Caco-2 (cell line): ENCODE data around the gene KLHL40. TPM values are rescaled to one million over a fixed set of nuclear protein-coding genes. Genes with fewer than 3 reads are reported as not detected.

Experiments used
- Bru-seq: library from RNA; stranded (reverse); fragments of 400-500 nt; gene quantifications from one replicate; lab custom pipeline; 2021; lab: Mats Ljungman, UMichigan
- BruChase-seq, 2 experiments: library from RNA; stranded (reverse); fragments of 400-500 nt; gene quantifications; one replicate each; lab custom pipeline; 2021; lab: Mats Ljungman, UMichigan
- BruUV-seq: library from RNA; stranded (reverse); fragments of 400-500 nt; replicated peaks from 2 replicates; lab custom pipeline; 2021; lab: Mats Ljungman, UMichigan
- CTCF ChIA-PET: fragments of 300-600 bp; sonication (Branson Sonifier 250); formaldehyde crosslinking; loops from one replicate; lab custom pipeline; 2022; ENCODE audit warnings: antibody characterized with exemption; lab: Charles Lee
- POLR2A ChIA-PET: fragments of 300-600 bp; sonication (Branson Sonifier 250); formaldehyde crosslinking; loops from one replicate; lab custom pipeline; 2022; ENCODE audit warnings: antibody characterized with exemption; lab: Charles Lee
- DNase-seq, 2 experiments: peaks; one replicate each; pipeline versions ENCODE4 v3.0.0 to v3.0.0-alpha.2; 2020 to 2022
- H3K27me3 ChIP-seq: replicated peaks from 2 replicates; pipeline ENCODE4 v1.6.0; 2011; ENCODE audit warnings: low read length; ENCODE audit not compliant: control insufficient read depth, insufficient read depth
- H3K36me3 ChIP-seq: 2 replicates; pipeline ENCODE4 v1.5.1; 2011; ENCODE audit warnings: low read length; ENCODE audit not compliant: control insufficient read depth, insufficient read depth
- H3K4me1 ChIP-seq: fragments of 250-450 bp; sonication (Bioruptor Pico); 2 replicates; pipeline ENCODE4 v1.5.1; 2020; ENCODE audit warnings: mild to moderate bottlenecking
- H3K4me3 ChIP-seq: 2 replicates; pipeline ENCODE4 v1.5.1; 2011; ENCODE audit warnings: low read depth, mild to moderate bottlenecking, control low read depth, low read length
- H3K9me3 ChIP-seq: fragments of 250-450 bp; sonication (Bioruptor Pico); 2 replicates; pipeline ENCODE4 v1.5.1; 2020; ENCODE audit warnings: mild to moderate bottlenecking, moderate library complexity
- H3K27ac Mint-ChIP-seq: one replicate; pipeline ENCODE4 v1.8.0; 2022; ENCODE audit warnings: mixed read lengths; ENCODE audit not compliant: unreplicated experiment
- H3K27me3 Mint-ChIP-seq: one replicate; pipeline ENCODE4 v1.8.0; 2022; ENCODE audit warnings: mixed read lengths; ENCODE audit not compliant: insufficient read depth, unreplicated experiment
- H3K36me3 Mint-ChIP-seq: one replicate; pipeline ENCODE4 v1.8.0; 2022; ENCODE audit warnings: mild to moderate bottlenecking, mixed read lengths; ENCODE audit not compliant: insufficient read depth, unreplicated experiment
- H3K4me1 Mint-ChIP-seq: one replicate; pipeline ENCODE4 v1.8.0; 2022; ENCODE audit warnings: low read depth, mixed read lengths; ENCODE audit not compliant: unreplicated experiment
- H3K4me3 Mint-ChIP-seq: one replicate; pipeline ENCODE4 v1.8.0; 2022; ENCODE audit warnings: mild to moderate bottlenecking, moderate library complexity, mixed read lengths; ENCODE audit not compliant: unreplicated experiment
- H3K9me3 Mint-ChIP-seq: one replicate; pipeline ENCODE4 v1.8.0; 2022; ENCODE audit warnings: mixed read lengths; ENCODE audit not compliant: unreplicated experiment
- CTCF ChIP-seq, 2 experiments: fragments of 200-600 bp in 1 of 2; IDR thresholded peaks; 1 replicate in 1 of 2; 2 replicates in 1 of 2; pipeline versions ENCODE4 v1.5.1 to v1.8.0; 2011 to 2022; ENCODE audit warnings: antibody characterized with exemption in 1 of 2, control low read depth in 1 of 2, inconsistent platforms in 1 of 2, low read depth in 1 of 2, low read length in 1 of 2, mild to moderate bottlenecking in 1 of 2, moderate library complexity in 1 of 2; ENCODE audit not compliant: insufficient read depth in 1 of 2, severe bottlenecking in 1 of 2, unreplicated experiment in 1 of 2
- intact Hi-C: fragments of 100-400 bp; cut with micrococcal nuclease; formaldehyde crosslinking; loops from one replicate; pipeline ENCODE4 v1.10.0; 2022; ENCODE audit not compliant: unreplicated experiment
- long read RNA-seq: library from polyadenylated mRNA; stranded (forward); transcript quantifications from one replicate; pipeline ENCODE4 v2.0.0, GENCODE V29; 2022
- total RNA-seq: library from RNA; stranded (reverse); gene quantifications from 2 replicates; pipeline ENCODE4 v1.2.3, GENCODE V29; 2022

Gene KLHL40
- total RNA-seq (not detected in 2 replicates), Bru-seq, nascent RNA (not detected), BruChase-seq, experiment 1, labeled RNA remaining after a 2-hour chase (not detected), BruChase-seq, experiment 2, labeled RNA remaining after a 6-hour chase (not detected)
- long read RNA-seq, result 0 reads

GRCh38 chr3:42685363-42685881 lies at the start of gene KLHL40:
Gene KLHL40 (plus strand): TSS chr3:42685537. CDS start chr3:42685619, 82 bp downstream.
- CTCF ChIA-PET, result no interaction called here
- Mint-ChIP-seq H3K4me1 (no peaks in the 10 kb centered on the region), H3K4me3 (no peak within 1 kb of the TSS), H3K27ac (no peak within 1 kb of the TSS), H3K36me3 (no peaks in the 10 kb centered on the region), H3K9me3 (no peaks in the 10 kb centered on the region), H3K27me3 (peaks cover 10% of the 10 kb centered on the region)
- BruUV-seq, result no TSS peak
- Histone ChIP-seq H3K9me3 (no peaks in the 10 kb centered on the region), H3K36me3 (no peaks in the 10 kb centered on the region), H3K4me1 (no peaks in the 10 kb centered on the region), H3K4me3 (no peak within 1 kb of the TSS), H3K27me3 (no peaks in the 10 kb centered on the region)
- no peak for TF ChIP-seq CTCF (IDR thresholded peaks at IDR 0.05; ENCODE audit: insufficient read depth in 1 of 2, low read depth in 1 of 2, low read length in 1 of 2, severe bottlenecking in 1 of 2, unreplicated experiment in 1 of 2)
- peak in 1 of 2 experiments; percentile 14 for DNase-seq
- intact Hi-C loops, result no loop called here
- POLR2A ChIA-PET, result no interaction called here

- ChIA-PET POLR2A (no interaction called here), CTCF (no interaction called here)
- Histone ChIP-seq H3K36me3 (peaks cover 3% of the 10 kb centered on the region), H3K4me1 (no peaks in the 10 kb centered on the region), H3K4me3 (no peak overlapping the region), H3K9me3 (no peaks in the 10 kb centered on the region), H3K27me3 (no peaks in the 10 kb centered on the region)
- Mint-ChIP-seq H3K27me3 (no peaks in the 10 kb centered on the region), H3K9me3 (no peaks in the 10 kb centered on the region), H3K4me1 (no peaks in the 10 kb centered on the region), H3K4me3 (no peak overlapping the region), H3K27ac (no peak overlapping the region), H3K36me3 (peaks cover 15% of the 10 kb centered on the region)
- no peak for DNase-seq
- intact Hi-C loops, result no loop called here
- TF ChIP-seq CTCF (IDR thresholded peaks at IDR 0.05; ENCODE audit: insufficient read depth in 1 of 2, low read depth in 1 of 2, low read length in 1 of 2, severe bottlenecking in 1 of 2, unreplicated experiment in 1 of 2), result no peak
- no TSS peak for BruUV-seq
Observed at GRCh38 chr3:42637001-42637400, 48.3 kb upstream of the KLHL40 start.

GRCh38 chr3:42638339-42638842 lies 46.9 kb upstream of the KLHL40 start:
- DNase-seq, result no peak
- H3K27me3 Mint-ChIP-seq, result no peaks in the 10 kb centered on the region
- H3K27ac Mint-ChIP-seq, result no peak overlapping the region
- peaks cover 6% of the 10 kb centered on the region for H3K36me3 ChIP-seq
- BruUV-seq, result no TSS peak
- no peak overlapping the region for H3K4me3 ChIP-seq
- CTCF ChIA-PET, result interaction anchor here (0.6 kb wide), 1 partner anchor 409 kb away, joined by 4 read pairs; no protein-coding TSS in a partner anchor
- H3K27me3 ChIP-seq, result no peaks in the 10 kb centered on the region
- H3K9me3 Mint-ChIP-seq, result no peaks in the 10 kb centered on the region
- H3K4me3 Mint-ChIP-seq, result no peak overlapping the region
- intact Hi-C loops, result no loop called here
- POLR2A ChIA-PET, result no interaction called here
- no peaks in the 10 kb centered on the region for H3K4me1 Mint-ChIP-seq
- H3K9me3 ChIP-seq, result no peaks in the 10 kb centered on the region
- H3K4me1 ChIP-seq, result no peaks in the 10 kb centered on the region
- no peak for TF ChIP-seq CTCF (IDR thresholded peaks at IDR 0.05; ENCODE audit: insufficient read depth in 1 of 2, low read depth in 1 of 2, low read length in 1 of 2, severe bottlenecking in 1 of 2, unreplicated experiment in 1 of 2)
- peaks cover 21% of the 10 kb centered on the region for H3K36me3 Mint-ChIP-seq
